Mucosa of rectum (tissue), 2 donors: ENCODE results near the gene POLN.

ENCODE experiments used
- H3K27ac ChIP-seq, 2 donors: one replicate each; pipeline ENCODE4 v1.7.0; 2013; ENCODE audit warnings: inconsistent platforms in 2 of 2, low read depth in 2 of 2, low read length in 2 of 2
- H3K27me3 ChIP-seq, 2 donors: one replicate each; pipeline ENCODE4 v1.7.0; 2013; ENCODE audit warnings: low read length in 2 of 2; ENCODE audit not compliant: control insufficient read depth in 2 of 2, insufficient read depth in 2 of 2
- H3K36me3 ChIP-seq, 2 donors: one replicate each; pipeline ENCODE4 v1.7.0; 2013; ENCODE audit warnings: low read length in 2 of 2; ENCODE audit not compliant: control insufficient read depth in 2 of 2, insufficient read depth in 2 of 2
- H3K4me1 ChIP-seq, 2 donors: one replicate each; pipeline ENCODE4 v1.7.0; 2013; ENCODE audit warnings: low read length in 2 of 2, mild to moderate bottlenecking in 1 of 2; ENCODE audit not compliant: control insufficient read depth in 2 of 2, insufficient read depth in 2 of 2
- H3K4me3 ChIP-seq, 2 donors: one replicate each; pipeline ENCODE4 v1.7.0; 2013; ENCODE audit warnings: low read length in 2 of 2
- H3K9ac ChIP-seq, 2 donors: one replicate each; pipeline ENCODE4 v1.7.0; 2013; ENCODE audit warnings: low read length in 2 of 2, low read depth in 1 of 2, mild to moderate bottlenecking in 1 of 2
- H3K9me3 ChIP-seq, 2 donors: one replicate each; pipeline ENCODE4 v1.7.0; 2013; ENCODE audit warnings: low read length in 2 of 2; ENCODE audit not compliant: control insufficient read depth in 2 of 2
- donor health status: healthy.
- donor health status: Normal muscosa, but diverticular disease.

The POLN gene

DNA sequence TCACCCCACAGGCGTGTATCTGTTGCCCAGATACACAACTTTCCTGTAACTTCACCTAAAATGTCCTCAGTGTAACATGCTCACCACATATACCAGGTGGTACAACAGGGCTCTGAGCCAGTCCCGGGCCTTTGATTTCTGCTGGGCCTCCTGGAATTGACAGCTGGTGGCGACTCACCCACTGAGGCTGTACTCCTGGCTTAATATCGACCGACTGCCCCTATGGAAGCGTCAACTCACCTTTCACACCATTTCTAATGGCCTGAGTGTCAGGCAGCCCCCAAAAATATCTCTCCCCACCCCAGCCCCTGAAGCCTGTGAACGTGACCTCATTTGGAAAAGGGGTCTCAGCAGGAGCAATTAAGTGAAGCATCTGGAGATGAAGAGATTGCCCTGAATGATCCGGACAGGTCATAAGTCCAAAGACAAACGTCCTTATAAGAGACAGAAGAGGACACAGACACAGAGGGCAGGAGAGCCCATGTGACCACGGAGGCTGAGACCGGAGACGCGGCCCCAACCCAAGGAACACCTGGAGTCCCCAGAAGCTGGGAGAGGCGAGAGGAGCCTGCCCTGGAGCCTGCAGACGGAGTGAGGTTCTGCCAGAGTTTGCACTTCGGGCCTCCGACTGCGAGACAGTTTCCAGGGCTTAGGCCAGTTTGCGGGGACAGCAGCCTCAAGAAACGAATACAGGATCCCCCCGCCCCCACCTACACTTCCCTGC, 32.6 kb upstream of the POLN start:
- H3K36me3 ChIP-seq = peaks cover 4% of the 10 kb centered on the region in 2 donors
- no peaks in the 10 kb centered on the region for H3K27me3 ChIP-seq
- no peaks in the 10 kb centered on the region for H3K9me3 ChIP-seq
- H3K4me1 ChIP-seq = no peaks in the 10 kb centered on the region
- no peak overlapping the region for H3K4me3 ChIP-seq
- no peak overlapping the region for H3K27ac ChIP-seq
- no peak overlapping the region for H3K9ac ChIP-seq

DNA sequence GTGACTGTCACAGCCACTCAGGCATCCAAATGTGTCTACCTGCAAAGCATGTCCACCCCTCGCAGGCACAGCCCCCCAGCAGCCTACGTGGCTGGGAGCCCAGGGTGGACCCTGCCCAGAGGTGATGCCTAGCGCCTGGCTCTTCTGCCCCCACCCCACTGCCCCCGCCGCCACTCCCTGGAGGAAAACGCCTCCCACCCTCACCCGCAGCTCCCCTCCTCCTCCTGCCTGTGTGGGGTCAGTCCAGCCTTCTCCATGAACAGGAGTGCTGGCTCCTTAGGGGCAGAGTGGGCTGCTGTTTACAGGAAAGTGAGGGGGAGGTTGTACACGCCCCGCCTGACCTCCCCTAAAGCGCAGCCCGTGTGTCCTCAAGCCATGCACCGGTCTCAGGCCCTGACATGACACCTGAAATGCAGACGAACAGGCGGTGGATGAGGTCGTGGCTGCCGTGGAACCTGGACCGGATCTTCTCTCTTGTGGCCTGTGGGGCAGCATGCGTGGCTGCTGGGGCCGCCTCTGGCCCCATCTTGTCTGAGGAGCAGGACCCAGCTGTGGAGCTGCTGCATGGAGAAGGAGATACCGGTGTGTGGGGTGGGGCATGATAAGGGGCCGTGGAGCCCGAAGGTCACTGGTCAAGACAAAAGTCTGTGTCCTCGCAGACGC, 31.9 kb upstream of the POLN start:
- H3K9me3 ChIP-seq = no peaks in the 10 kb centered on the region

DNA sequence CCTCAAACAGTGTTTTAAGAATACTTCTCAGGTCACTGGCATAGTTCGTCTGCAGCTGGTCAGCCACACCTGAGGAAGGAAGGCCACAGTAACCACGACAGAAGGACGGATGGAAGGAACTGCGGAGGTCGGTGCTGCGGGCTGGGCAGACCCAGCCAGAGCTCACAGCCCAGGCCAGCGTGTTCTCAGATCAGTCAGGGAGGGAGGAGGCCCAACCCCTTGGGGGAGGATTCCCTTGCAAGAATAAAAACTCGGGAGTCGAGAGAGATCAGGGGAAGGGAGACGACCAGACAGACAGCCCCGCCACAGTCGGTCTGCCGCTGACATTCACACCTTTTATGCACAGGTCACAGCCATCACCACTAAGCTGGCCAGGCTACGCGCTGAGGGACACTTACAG, 31.3 kb upstream of the POLN start:
- no peaks in the 10 kb centered on the region for H3K27me3 ChIP-seq
- H3K4me1 ChIP-seq = no peaks in the 10 kb centered on the region
- no peaks in the 10 kb centered on the region for H3K9me3 ChIP-seq
- H3K4me3 ChIP-seq = no peak overlapping the region
- H3K9ac ChIP-seq = no peak overlapping the region
- H3K36me3 ChIP-seq = peaks cover 4% of the 10 kb centered on the region in 2 donors
- no peak overlapping the region for H3K27ac ChIP-seq

More for the DNA sequence above, 31.9 kb upstream of the POLN start:
- Histone ChIP-seq H3K27ac (no peak overlapping the region), H3K27me3 (no peaks in the 10 kb centered on the region), H3K4me3 (no peak overlapping the region), H3K36me3 (peaks cover 4% of the 10 kb centered on the region in 2 donors), H3K9ac (no peak overlapping the region), H3K4me1 (no peaks in the 10 kb centered on the region)

DNA sequence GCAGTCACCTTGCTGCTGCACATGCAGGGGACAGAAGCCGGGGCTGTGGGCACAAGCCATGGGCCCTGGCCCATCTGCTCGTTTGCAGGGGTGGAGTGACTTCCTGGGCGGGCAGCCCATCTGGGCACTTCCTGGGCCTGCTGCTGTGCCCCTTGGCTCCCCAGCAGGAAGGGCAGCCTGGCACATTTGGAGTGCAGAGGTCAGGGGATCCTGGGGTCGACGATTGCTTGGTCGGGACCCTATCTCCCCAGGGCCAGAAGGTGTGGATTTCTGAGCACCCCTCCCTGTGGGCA, 30.9 kb upstream of the POLN start:
- Histone ChIP-seq H3K27ac (no peak overlapping the region), H3K4me1 (no peaks in the 10 kb centered on the region), H3K9me3 (no peaks in the 10 kb centered on the region), H3K4me3 (no peak overlapping the region), H3K9ac (no peak overlapping the region), H3K36me3 (peaks cover 4% of the 10 kb centered on the region in 2 donors), H3K27me3 (no peaks in the 10 kb centered on the region)

DNA sequence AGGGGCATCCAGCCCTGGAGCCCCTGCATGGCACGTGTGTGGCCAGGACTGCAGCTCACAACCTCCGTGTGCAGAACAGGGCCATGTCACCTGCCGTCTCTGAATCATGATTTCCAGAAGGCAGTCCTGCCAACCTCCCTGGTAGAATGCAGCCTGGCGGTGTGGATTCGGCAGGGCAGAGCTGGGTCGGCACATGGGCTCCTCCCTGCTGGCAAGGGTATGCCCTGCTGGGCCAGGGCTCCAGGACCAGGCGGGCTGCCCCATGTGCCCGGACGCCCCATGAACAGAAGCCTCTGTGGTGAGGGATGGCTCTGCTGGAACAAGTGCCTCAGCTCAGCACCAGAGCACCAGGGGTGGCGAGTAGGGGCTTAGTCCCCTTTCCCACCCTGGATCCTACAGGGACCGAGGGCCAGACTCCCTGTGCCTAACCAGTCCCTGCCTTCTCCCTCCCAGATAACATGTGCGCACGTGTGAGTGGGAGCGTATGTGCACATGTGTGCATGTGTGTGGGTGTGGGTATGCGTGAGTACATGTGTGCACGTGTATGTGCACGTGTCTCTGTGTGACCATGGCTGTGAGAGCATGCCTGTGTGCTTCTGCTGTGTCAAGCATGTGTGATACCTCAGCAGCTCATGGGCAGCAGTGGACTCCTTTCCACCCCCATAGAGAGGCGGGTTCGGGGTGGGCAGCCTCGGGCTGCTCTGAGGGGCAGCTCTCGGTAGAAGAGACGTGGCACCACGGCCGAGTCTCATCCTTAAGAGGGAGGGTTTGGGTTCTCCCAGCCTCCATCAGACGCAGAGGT, 30.3 kb upstream of the POLN start:
- no peaks in the 10 kb centered on the region for H3K9me3 ChIP-seq
- peaks cover 4% of the 10 kb centered on the region in 2 donors for H3K36me3 ChIP-seq
- H3K27me3 ChIP-seq = no peaks in the 10 kb centered on the region
- no peak overlapping the region for H3K4me3 ChIP-seq
- H3K9ac ChIP-seq = no peak overlapping the region
- H3K4me1 ChIP-seq = no peaks in the 10 kb centered on the region
- no peak overlapping the region for H3K27ac ChIP-seq

DNA sequence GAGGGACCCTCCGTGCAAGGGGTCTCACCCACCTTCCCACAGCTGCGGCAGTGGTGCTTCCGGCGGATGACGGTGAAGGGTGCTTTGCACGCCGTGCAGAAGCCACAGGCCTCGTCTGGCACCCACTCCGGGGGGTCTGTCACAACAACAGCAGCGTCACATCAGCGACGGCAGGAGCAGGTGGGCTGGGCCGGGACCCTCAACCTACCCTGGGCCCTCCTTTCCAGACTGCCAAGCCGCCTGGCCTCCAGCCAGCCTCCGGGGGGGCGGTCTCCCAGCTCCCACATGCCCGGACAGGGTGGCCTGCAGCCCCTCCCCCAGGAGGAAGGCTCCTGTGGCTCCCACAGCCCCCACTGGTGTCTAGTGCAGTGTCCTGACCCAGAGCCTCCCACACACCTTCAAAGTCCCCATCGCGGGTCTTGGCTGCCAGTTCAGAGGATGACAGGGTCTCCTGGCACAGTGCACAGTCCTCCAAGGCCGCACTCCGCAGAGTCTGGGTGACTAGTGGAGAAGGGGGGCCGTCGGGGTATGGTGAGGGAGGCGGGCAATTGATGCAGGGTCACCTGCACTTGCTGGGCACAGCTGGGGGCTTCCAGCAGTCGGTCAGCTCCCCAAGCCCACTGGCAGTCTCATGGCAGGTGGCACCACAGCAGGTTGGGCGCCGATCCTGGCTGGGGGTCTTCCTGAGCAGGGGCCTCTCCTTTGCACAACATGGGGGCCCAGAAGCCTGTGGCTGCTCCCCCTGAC, 29.5 kb upstream of the POLN start:
- Histone ChIP-seq H3K27ac (no peak overlapping the region), H3K36me3 (peaks cover 4% of the 10 kb centered on the region in 2 donors), H3K4me3 (no peak overlapping the region), H3K9me3 (no peaks in the 10 kb centered on the region), H3K4me1 (no peaks in the 10 kb centered on the region), H3K9ac (no peak overlapping the region), H3K27me3 (no peaks in the 10 kb centered on the region)

DNA sequence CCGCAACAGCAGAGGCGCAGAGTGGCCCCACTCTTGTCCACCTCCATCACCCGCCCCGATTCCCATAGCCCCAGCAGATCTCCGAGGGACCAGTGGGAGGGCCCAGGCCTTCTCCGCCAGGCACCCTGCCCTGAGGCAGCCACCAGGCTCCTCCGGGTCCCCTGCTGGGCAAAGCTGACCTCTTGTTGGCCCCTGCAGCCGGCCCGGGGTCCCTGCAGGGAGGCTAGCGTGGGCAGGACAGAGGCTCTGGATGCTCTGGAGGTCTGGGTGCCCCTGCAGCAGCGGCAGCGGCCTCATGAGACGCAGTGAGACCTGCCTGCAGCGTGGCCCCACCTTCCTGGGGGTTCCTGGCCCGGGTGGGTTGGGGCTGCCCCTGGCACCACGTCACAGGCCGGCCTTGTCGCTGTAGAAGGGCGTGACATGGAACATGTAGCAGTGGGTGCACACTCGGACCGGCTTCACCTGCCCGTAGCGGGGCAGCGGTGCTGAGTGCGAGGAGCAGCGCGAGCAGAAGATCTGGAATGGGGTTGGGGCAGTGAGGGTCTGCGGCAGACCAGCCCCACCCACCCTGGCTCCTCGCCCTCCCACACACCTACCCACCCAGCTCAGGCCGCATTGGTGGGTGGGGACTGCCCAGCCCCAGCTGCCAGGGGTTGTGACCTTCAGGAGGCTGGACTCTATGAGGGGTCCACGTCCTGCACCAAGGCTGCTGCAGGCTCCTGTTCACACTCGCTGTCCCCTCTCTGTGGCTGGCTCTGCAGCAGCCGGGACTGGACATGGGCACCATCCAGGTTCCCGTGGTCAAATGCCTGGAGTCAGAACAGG, 28.6 kb upstream of the POLN start:
- H3K27ac ChIP-seq = no peak overlapping the region

DNA sequence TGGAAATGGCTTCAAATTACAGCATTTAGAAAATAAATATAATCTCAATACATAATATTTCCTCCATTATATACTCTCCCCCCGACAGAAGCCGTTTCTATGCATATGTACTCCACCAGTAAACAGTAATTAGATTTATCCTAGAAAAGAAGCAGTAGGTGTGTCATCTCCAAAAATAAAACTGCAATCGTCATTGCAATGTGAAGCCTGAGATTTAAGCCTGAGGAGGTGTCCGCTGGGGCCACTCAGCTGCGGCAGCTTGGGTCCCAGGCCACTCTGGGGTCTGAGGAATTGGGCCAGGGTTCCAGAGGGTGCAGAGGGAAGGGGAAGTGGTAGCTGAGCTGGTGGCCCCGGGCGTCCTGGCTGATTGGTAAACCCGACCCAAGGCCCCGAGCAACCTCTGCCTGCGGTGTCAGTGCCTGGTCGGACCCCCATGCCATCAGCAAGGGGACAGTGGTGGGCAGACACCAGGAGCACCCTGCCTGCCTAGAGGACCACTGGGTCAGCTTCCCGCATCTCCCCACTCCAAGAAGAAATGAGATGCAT, 27.8 kb upstream of the POLN start:
- Histone ChIP-seq H3K4me1 (no peaks in the 10 kb centered on the region), H3K4me3 (no peak overlapping the region), H3K9ac (no peak overlapping the region)

More for the DNA sequence above, 28.6 kb upstream of the POLN start:
- H3K36me3 ChIP-seq = peaks cover 4% of the 10 kb centered on the region in 2 donors
- H3K4me1 ChIP-seq = no peaks in the 10 kb centered on the region
- H3K27me3 ChIP-seq = no peaks in the 10 kb centered on the region
- no peak overlapping the region for H3K4me3 ChIP-seq
- H3K9me3 ChIP-seq = no peaks in the 10 kb centered on the region
- no peak overlapping the region for H3K9ac ChIP-seq

DNA sequence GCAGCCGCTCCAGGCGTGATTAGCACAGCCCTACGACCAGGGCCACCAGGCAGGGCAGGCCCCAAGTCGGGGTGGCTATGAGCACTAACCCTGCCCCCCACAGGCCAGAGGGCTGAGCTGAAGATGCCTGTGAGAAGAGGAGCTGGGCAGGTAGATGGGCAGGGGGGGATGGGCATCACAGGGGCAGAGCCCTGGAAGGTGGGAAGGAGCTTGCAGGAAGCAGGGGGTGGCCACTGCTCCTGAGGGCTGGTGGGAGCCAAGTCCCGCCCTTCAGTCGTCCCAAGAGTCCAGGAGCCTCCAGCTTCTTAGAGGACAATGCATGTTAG, 27.2 kb upstream of the POLN start:
- H3K27me3 ChIP-seq = no peaks in the 10 kb centered on the region
- no peak overlapping the region for H3K9ac ChIP-seq
- H3K36me3 ChIP-seq = peaks cover 4% of the 10 kb centered on the region in 2 donors
- H3K4me3 ChIP-seq = no peak overlapping the region
- H3K27ac ChIP-seq = no peak overlapping the region
- no peaks in the 10 kb centered on the region for H3K4me1 ChIP-seq
- H3K9me3 ChIP-seq = no peaks in the 10 kb centered on the region

More for the DNA sequence above, 27.8 kb upstream of the POLN start:
- H3K27me3 ChIP-seq = no peaks in the 10 kb centered on the region
- no peak overlapping the region for H3K27ac ChIP-seq
- H3K36me3 ChIP-seq = peaks cover 4% of the 10 kb centered on the region in 2 donors
- H3K9me3 ChIP-seq = no peaks in the 10 kb centered on the region
